Right lobe of liver (tissue), 6 donors: ENCODE data around the gene HELZ. TPM values are rescaled to one million over a fixed set of nuclear protein-coding genes. Genes with fewer than 3 reads are reported as not detected.
A peak's percentile ranks its signal among the peaks of the same experiment; 100 is the strongest.

Experiments used
- ATAC-seq, 4 donors: fragments of 200-7000 bp; cut with Tn5 transposase; one replicate each; pipeline ENCODE4 v1.9.1; 2020; ENCODE audit warnings: mild to moderate bottlenecking in 4 of 4, moderate library complexity in 4 of 4
- DNase-seq, 3 donors: peaks; one replicate each; pipeline ENCODE4 v3.0.0-alpha.2; 2020
- H3K27ac ChIP-seq, 3 donors: fragments of 200-600 bp; one replicate each; pipeline ENCODE4 v1.8.0; 2022
- H3K27me3 ChIP-seq, 2 donors: fragments of 200-600 bp; one replicate each; pipeline ENCODE4 v1.8.0; 2022
- H3K36me3 ChIP-seq, 4 donors: fragments of 200-600 bp; sonication (generic) in 1 of 4; one replicate each; pipeline versions ENCODE4 v1.5.1 to v1.8.0; 2017 to 2022; ENCODE audit warnings: control low read depth in 1 of 4
- H3K4me1 ChIP-seq, 4 donors: fragments of 200-600 bp; sonication (generic) in 1 of 4; one replicate each; pipeline versions ENCODE4 v1.5.1 to v1.8.0; 2017 to 2022; ENCODE audit warnings: control low read depth in 1 of 4
- H3K4me3 ChIP-seq, 3 donors: fragments of 200-600 bp; one replicate each; pipeline ENCODE4 v1.8.0; 2022
- H3K9me3 ChIP-seq, 4 donors: fragments of 200-600 bp; sonication (generic) in 1 of 4; one replicate each; pipeline versions ENCODE4 v1.5.1 to v1.8.0; 2017 to 2022; ENCODE audit warnings: control low read depth in 1 of 4
- POLR2A ChIP-seq: fragments of 450-650 bp; IDR thresholded peaks from one replicate; pipeline ENCODE4 v1.6.1; 2017; ENCODE audit warnings: antibody characterized with exemption, mild to moderate bottlenecking
- WGBS: methylation state at CpG from one replicate; pipeline ENCODE4 v1.1.6; 2018; ENCODE audit warnings: low coverage, low lambda C conversion rate; ENCODE audit not compliant: insufficient coverage; ENCODE audit errors: missing lambda C conversion rate; 5-methylcytosine and 5-hydroxymethylcytosine counted together
- intact Hi-C, 2 donors: fragments of 100-400 bp; cut with DNase I; formaldehyde crosslinking; loops; one replicate each; pipeline versions ENCODE4 v1.11.2 to v1.14.1; 2022
- total RNA-seq, 6 experiments: library from RNA; depleted of rRNA in 2 of 6; stranded (reverse); fragments of >200 nt in 2 of 6; fragmentation: NEBNext Ultra II Directional in 3 of 6; extraction: Animal tissue kit (Norgen Biotek cat#: 25700) in 3 of 6; gene quantifications; one replicate each; pipeline versions ENCODE4 v1.1.0 to v1.2.4, GENCODE V29; 2016 to 2023
- TF ChIP-seq, protein P1 (sequence below), 4 donors: fragments of 200-600 bp in 3 of 4; fragments of 450-650 bp in 1 of 4; IDR thresholded peaks; one replicate each; pipeline versions ENCODE4 v1.5.1 to v1.8.0; 2016 to 2022; ENCODE audit warnings: antibody characterized with exemption in 4 of 4, mild to moderate bottlenecking in 2 of 4
- donor health status: DM: no; HTN: yes; CAD: no.
- donor health status: DM: no; HTN: no; CAD: no.
- donor health status: DM: no; HTN: no; CAD: no.
- donor health status: DM: no; HTN: yes; CAD: no.
- donor health status: DM: no; HTN: yes; CAD: no.

Gene HELZ
- total RNA-seq, 6 experiments from 2014 or later: 24.2 to 33.6 (median 30.9) TPM

DNA sequence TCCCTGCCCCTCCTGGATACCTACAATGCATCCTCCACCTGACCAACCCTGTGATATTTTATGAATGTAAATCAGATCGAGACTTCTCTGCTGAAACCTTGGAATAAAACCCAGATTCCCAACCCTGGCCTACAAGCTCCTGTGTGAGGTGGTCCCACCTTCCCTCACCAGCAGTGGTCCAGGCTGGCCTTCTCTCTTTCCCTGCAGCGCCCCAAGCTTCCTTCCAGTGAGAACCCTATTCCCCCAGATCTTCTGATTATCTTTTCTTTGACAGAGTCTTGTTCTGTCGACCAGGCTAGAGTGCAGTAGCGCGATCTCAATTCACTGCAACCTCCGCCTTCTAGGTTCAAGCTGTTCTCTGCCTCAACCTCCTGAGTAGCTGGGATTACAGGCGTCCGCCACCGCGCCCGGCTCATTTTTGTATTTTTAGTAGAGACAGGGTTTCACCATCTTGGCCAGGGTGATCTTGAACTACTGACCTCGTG, 2.5 kb upstream of the HELZ start:
- ATAC-seq: no peak
- intact Hi-C loops: loop anchor here in 1 of 2 donors (10.0 kb wide), 1 partner anchor 47 kb away; no protein-coding TSS in a partner anchor
- Histone ChIP-seq H3K4me3 (no peak overlapping the region), H3K9me3 (no peaks in the 10 kb centered on the region), H3K4me1 (peaks cover 0 to 18% (median 3%) of the 10 kb centered on the region in 4 donors), H3K36me3 (no peaks in the 10 kb centered on the region), H3K27me3 (no peaks in the 10 kb centered on the region), H3K27ac (peak overlapping the region in 1 of 3 donors; percentile 99)
- DNase-seq: no peak
- 96% methylated on average over 12 of the region's 12 CpGs for WGBS
- no peak for TF ChIP-seq POLR2A
- TF ChIP-seq, protein P1, sequence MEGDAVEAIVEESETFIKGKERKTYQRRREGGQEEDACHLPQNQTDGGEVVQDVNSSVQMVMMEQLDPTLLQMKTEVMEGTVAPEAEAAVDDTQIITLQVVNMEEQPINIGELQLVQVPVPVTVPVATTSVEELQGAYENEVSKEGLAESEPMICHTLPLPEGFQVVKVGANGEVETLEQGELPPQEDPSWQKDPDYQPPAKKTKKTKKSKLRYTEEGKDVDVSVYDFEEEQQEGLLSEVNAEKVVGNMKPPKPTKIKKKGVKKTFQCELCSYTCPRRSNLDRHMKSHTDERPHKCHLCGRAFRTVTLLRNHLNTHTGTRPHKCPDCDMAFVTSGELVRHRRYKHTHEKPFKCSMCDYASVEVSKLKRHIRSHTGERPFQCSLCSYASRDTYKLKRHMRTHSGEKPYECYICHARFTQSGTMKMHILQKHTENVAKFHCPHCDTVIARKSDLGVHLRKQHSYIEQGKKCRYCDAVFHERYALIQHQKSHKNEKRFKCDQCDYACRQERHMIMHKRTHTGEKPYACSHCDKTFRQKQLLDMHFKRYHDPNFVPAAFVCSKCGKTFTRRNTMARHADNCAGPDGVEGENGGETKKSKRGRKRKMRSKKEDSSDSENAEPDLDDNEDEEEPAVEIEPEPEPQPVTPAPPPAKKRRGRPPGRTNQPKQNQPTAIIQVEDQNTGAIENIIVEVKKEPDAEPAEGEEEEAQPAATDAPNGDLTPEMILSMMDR (IDR thresholded peaks at IDR 0.05): no peak

DNA sequence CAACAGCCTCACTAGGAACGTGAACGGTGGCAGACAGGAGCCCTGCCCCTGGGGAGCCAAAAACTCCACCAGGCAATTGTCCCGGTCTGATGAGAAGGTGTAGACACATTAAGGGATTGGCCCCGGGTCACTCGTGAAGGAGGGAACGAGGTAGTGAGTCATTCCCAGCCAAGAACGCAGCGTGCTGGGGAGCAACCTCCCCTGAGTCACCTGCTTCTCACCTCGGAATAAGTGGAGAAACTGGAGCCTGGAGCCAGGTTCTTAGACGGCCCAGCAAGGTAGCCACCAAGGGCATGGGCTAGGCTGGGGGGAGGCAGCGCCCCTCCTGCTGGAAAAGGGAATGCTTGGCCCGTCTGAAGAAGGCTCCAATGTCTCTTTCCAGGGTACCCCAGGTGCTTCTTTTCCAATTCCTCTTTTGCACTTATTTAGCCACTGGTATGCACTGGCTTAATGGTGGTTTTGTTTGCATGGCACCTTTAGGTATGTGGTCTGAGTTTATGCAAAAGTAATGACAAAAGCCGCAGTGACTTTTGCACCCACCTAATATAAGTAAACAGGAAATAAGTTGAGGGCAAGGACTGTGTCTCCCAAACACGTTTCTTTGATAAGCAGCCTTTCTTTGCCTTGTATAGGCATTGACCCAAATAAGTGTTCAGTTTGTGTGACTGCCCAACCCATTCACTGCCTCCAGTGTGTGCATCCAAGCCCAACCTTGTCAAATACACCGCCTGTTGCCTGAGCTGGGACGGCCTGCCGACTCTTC, 1.8 kb upstream of the HELZ start:
- H3K27ac ChIP-seq: peak overlapping the region; percentile 99
- intact Hi-C loops: loop anchor here in 1 of 2 donors (10.0 kb wide), 1 partner anchor 48 kb away; no protein-coding TSS in a partner anchor
- DNase-seq (peak; percentile 55 to 63 (median 60)), ATAC-seq (peak; percentile 10 to 55 (median 40))
- TF ChIP-seq POLR2A: peak; percentile 8
- TF ChIP-seq, protein P1 (IDR thresholded peaks at IDR 0.05): no peak
- H3K4me1 ChIP-seq: peaks cover 0 to 22% (median 3%) of the 10 kb centered on the region in 4 donors
- peak overlapping the region; percentile 96 to 99 (median 98) for H3K4me3 ChIP-seq
- 37% methylated on average over 12 of the region's 17 CpGs for WGBS
- no peaks in the 10 kb centered on the region for H3K36me3 ChIP-seq
- H3K9me3 ChIP-seq: no peaks in the 10 kb centered on the region
- no peaks in the 10 kb centered on the region for H3K27me3 ChIP-seq

DNA sequence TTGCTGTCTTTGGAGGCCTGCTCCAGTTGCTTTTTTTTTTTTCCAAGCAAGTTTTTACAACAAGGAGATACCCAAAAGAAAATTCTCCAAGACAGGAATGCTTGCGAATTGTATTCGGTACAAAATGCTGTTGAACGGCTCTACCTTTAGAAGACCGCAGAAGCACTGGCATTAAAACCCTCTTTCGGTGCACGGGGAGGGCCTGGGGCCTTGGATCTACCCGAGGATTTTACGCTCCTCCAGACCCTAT, 1.3 kb upstream of the HELZ start:
- Histone ChIP-seq H3K4me1 (peaks cover 0 to 27% (median 3%) of the 10 kb centered on the region in 4 donors), H3K36me3 (peaks cover 0 to 4% (median 0%) of the 10 kb centered on the region in 4 donors), H3K27me3 (no peaks in the 10 kb centered on the region), H3K27ac (peak overlapping the region; percentile 99), H3K4me3 (peak overlapping the region; percentile 96 to 99 (median 98)), H3K9me3 (no peaks in the 10 kb centered on the region)
- ATAC-seq (no peak), DNase-seq (no peak)
- TF ChIP-seq POLR2A: no peak
- TF ChIP-seq, protein P1 (IDR thresholded peaks at IDR 0.05): no peak
- intact Hi-C loops: loop anchor here in 1 of 2 donors (10.0 kb wide), 1 partner anchor 48 kb away; no protein-coding TSS in a partner anchor
- WGBS: 12% methylated on average over 8 of the region's 8 CpGs

DNA sequence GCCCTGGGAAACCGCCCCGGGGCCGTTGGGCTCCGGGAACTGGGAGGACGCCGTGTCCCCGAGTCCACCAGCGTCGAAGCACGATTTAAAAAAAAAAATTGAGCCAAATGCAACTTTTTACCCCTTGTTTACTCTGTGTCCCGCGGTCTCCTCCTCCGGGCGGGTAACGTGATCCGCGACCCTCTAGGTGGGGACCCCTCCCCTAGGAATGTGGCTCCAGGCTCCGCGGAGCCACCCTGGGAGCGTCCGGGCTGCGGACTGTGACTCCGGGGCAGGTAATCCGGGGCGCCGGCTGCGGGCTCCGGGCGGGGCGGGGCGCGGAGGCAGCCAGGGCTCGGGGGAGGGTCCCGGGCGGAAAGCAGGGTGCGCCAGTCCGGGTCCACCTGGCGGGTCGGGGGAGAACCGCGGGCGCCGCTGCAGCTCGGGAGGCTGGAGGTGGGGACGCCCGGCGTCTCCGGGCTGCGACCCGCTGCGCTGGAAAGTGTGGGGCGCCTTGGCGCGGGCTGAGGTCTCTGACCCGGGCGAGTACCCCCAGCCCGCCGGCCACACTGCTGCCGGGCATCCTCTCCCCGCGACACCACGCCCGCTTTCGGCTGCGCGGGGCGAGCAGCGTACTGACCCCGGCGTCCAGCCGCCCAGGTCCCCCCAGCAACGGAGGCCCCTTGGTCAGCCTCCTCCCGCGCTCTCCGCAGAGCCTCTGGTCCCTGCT, 852 bp upstream of the HELZ start:
- peaks cover 0 to 32% (median 3%) of the 10 kb centered on the region in 4 donors for H3K4me1 ChIP-seq
- DNase-seq (peak; percentile 54 to 72 (median 66)), ATAC-seq (peak; percentile 23 to 61 (median 56))
- no peaks in the 10 kb centered on the region for H3K27me3 ChIP-seq
- TF ChIP-seq, protein P1 (IDR thresholded peaks at IDR 0.05): no peak
- TF ChIP-seq POLR2A: no peak
- H3K4me3 ChIP-seq: peak overlapping the region; percentile 96 to 99 (median 98)
- peak overlapping the region; percentile 99 for H3K27ac ChIP-seq
- H3K36me3 ChIP-seq: peaks cover 0 to 6% (median 0%) of the 10 kb centered on the region in 4 donors
- under 1% methylated on average over 21 of the region's 75 CpGs for WGBS
- H3K9me3 ChIP-seq: no peaks in the 10 kb centered on the region
- intact Hi-C loops: loop anchor here in 1 of 2 donors (10.0 kb wide), 1 partner anchor 49 kb away; no protein-coding TSS in a partner anchor
